ENCODE results near the gene GPC6. TPM values are rescaled to one million over a fixed set of nuclear protein-coding genes. Genes with fewer than 3 reads are reported as not detected.

GPC6 gene
- total RNA-seq, 1 donor from 2014 or later = 63.0 TPM

GRCh38 chr13:93996481-93996880 lies 769.9 kb downstream of the GPC6 start:
- H3K9me3 ChIP-seq (ENCODE audit: insufficient read depth, low read depth, low read length) = no peaks in the 10 kb centered on the region
- H2AFZ ChIP-seq (ENCODE audit: low read depth, low read length) = no peak overlapping the region
- no peak overlapping the region for H3K9ac ChIP-seq (ENCODE audit: low read length)
- FAIRE-seq (no peak), DNase-seq (ENCODE audit: low read depth) (no peak)
- H3K9me3 Mint-ChIP-seq (ENCODE audit: unreplicated experiment) = no peaks in the 10 kb centered on the region
- TF ChIP-seq, protein P1, sequence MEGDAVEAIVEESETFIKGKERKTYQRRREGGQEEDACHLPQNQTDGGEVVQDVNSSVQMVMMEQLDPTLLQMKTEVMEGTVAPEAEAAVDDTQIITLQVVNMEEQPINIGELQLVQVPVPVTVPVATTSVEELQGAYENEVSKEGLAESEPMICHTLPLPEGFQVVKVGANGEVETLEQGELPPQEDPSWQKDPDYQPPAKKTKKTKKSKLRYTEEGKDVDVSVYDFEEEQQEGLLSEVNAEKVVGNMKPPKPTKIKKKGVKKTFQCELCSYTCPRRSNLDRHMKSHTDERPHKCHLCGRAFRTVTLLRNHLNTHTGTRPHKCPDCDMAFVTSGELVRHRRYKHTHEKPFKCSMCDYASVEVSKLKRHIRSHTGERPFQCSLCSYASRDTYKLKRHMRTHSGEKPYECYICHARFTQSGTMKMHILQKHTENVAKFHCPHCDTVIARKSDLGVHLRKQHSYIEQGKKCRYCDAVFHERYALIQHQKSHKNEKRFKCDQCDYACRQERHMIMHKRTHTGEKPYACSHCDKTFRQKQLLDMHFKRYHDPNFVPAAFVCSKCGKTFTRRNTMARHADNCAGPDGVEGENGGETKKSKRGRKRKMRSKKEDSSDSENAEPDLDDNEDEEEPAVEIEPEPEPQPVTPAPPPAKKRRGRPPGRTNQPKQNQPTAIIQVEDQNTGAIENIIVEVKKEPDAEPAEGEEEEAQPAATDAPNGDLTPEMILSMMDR (IDR thresholded peaks at IDR 0.05; ENCODE audit: insufficient read depth, low read depth, low read length) = no peak
- TF ChIP-seq EZH2 (IDR thresholded peaks at IDR 0.05; ENCODE audit: insufficient read depth, low read length) = no peak
- no peak overlapping the region for H3K27ac Mint-ChIP-seq (ENCODE audit: unreplicated experiment)
- H3K36me3 Mint-ChIP-seq (ENCODE audit: low read depth, unreplicated experiment) = no peaks in the 10 kb centered on the region
- H4K20me1 ChIP-seq (ENCODE audit: insufficient read depth, low read length) = no peaks in the 10 kb centered on the region
- H3K4me3 Mint-ChIP-seq (ENCODE audit: unreplicated experiment) = no peak overlapping the region
- H3K27me3 Mint-ChIP-seq (ENCODE audit: low read depth, unreplicated experiment) = no peaks in the 10 kb centered on the region
- no peaks in the 10 kb centered on the region for H3K36me3 ChIP-seq (ENCODE audit: insufficient read depth, low read length)
- no peaks in the 10 kb centered on the region for H3K4me1 Mint-ChIP-seq (ENCODE audit: low read depth, unreplicated experiment)
- no peaks in the 10 kb centered on the region for H3K79me2 ChIP-seq (ENCODE audit: insufficient read depth, low read length)
- no peak overlapping the region for H3K4me2 ChIP-seq (ENCODE audit: low read length)
- no peaks in the 10 kb centered on the region for H3K4me1 ChIP-seq (ENCODE audit: insufficient read depth, low read length)
- no peaks in the 10 kb centered on the region for H3K27me3 ChIP-seq (ENCODE audit: insufficient read depth, low read length)
- no peak overlapping the region for H3K27ac ChIP-seq (ENCODE audit: low read depth, low read length)
- no peak overlapping the region for H3K4me3 ChIP-seq (ENCODE audit: insufficient read depth, low read depth, low read length)

DNA sequence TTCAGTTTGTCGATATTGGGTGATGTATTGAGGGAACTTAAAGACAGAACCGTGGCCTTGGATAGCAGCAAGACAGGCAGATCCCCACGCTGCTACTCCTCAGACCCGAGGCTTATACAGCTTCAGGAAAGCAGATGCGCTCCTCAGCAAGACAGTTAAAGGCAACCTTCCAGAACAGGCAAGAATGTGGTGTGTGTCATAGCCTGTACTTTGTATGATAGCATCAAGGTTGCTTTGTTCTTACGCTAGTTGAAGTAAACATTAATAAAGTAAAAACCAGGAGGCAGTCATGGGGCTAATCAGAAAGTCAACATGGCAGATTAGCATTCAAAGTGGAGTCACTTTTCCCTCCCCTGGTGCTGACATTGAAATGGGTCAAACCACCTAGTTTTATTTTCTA lies 779.7 kb downstream of the GPC6 start:
- Mint-ChIP-seq H3K27me3 (ENCODE audit: low read depth, unreplicated experiment) (no peaks in the 10 kb centered on the region), H3K36me3 (ENCODE audit: low read depth, unreplicated experiment) (no peaks in the 10 kb centered on the region), H3K4me3 (ENCODE audit: unreplicated experiment) (no peak overlapping the region), H3K27ac (ENCODE audit: unreplicated experiment) (no peak overlapping the region), H3K9me3 (ENCODE audit: unreplicated experiment) (no peaks in the 10 kb centered on the region), H3K4me1 (ENCODE audit: low read depth, unreplicated experiment) (peaks cover 8% of the 10 kb centered on the region)
- H3K27ac ChIP-seq (ENCODE audit: low read depth, low read length) = no peak overlapping the region
- no peaks in the 10 kb centered on the region for H3K27me3 ChIP-seq (ENCODE audit: insufficient read depth, low read length)
- FAIRE-seq (no peak), DNase-seq (ENCODE audit: low read depth) (no peak)
- H4K20me1 ChIP-seq (ENCODE audit: insufficient read depth, low read length) = no peaks in the 10 kb centered on the region
- no peaks in the 10 kb centered on the region for H3K79me2 ChIP-seq (ENCODE audit: insufficient read depth, low read length)
- no peaks in the 10 kb centered on the region for H3K36me3 ChIP-seq (ENCODE audit: insufficient read depth, low read length)
- no peak overlapping the region for H2AFZ ChIP-seq (ENCODE audit: low read depth, low read length)
- H3K4me2 ChIP-seq (ENCODE audit: low read length) = no peak overlapping the region
- H3K9ac ChIP-seq (ENCODE audit: low read length) = no peak overlapping the region
- no peaks in the 10 kb centered on the region for H3K9me3 ChIP-seq (ENCODE audit: insufficient read depth, low read depth, low read length)
- H3K4me1 ChIP-seq (ENCODE audit: insufficient read depth, low read length) = no peaks in the 10 kb centered on the region
- TF ChIP-seq, protein P1 (IDR thresholded peaks at IDR 0.05; ENCODE audit: insufficient read depth, low read depth, low read length) = no peak
- no peak for TF ChIP-seq EZH2 (IDR thresholded peaks at IDR 0.05; ENCODE audit: insufficient read depth, low read length)
- no peak overlapping the region for H3K4me3 ChIP-seq (ENCODE audit: insufficient read depth, low read depth, low read length)

DNA sequence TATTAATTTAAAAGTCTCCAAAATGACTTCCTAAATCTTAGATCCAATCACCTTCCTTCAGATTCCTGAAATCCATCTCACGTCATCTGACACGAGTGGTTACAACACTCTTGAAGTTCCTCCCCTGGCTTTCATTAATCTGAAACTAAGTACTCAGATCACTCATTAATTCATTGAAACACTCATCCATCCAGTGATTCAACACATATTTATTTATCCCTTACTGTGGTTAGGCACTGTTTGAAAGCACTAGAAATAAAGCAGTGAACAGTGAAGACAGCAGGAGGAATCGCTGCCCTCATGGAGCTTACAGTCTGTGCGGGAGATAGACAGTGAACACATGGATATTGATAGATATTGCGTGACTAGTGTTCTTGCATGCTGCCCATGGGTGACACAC lies 780.5 kb downstream of the GPC6 start:
- no peaks in the 10 kb centered on the region for H3K27me3 ChIP-seq (ENCODE audit: insufficient read depth, low read length)
- H2AFZ ChIP-seq (ENCODE audit: low read depth, low read length) = no peak overlapping the region
- DNase-seq (ENCODE audit: low read depth) = no peak
- TF ChIP-seq, protein P1 (IDR thresholded peaks at IDR 0.05; ENCODE audit: insufficient read depth, low read depth, low read length) = no peak
- TF ChIP-seq EZH2 (IDR thresholded peaks at IDR 0.05; ENCODE audit: insufficient read depth, low read length) = no peak
- H3K4me3 ChIP-seq (ENCODE audit: insufficient read depth, low read depth, low read length) = no peak overlapping the region
- H3K27me3 Mint-ChIP-seq (ENCODE audit: low read depth, unreplicated experiment) = no peaks in the 10 kb centered on the region
- H3K4me1 Mint-ChIP-seq (ENCODE audit: low read depth, unreplicated experiment) = peaks cover 8% of the 10 kb centered on the region
- H4K20me1 ChIP-seq (ENCODE audit: insufficient read depth, low read length) = no peaks in the 10 kb centered on the region
- H3K36me3 Mint-ChIP-seq (ENCODE audit: low read depth, unreplicated experiment) = no peaks in the 10 kb centered on the region
- no peak overlapping the region for H3K27ac Mint-ChIP-seq (ENCODE audit: unreplicated experiment)
- no peak overlapping the region for H3K4me3 Mint-ChIP-seq (ENCODE audit: unreplicated experiment)
- H3K9me3 ChIP-seq (ENCODE audit: insufficient read depth, low read depth, low read length) = no peaks in the 10 kb centered on the region
- H3K79me2 ChIP-seq (ENCODE audit: insufficient read depth, low read length) = no peaks in the 10 kb centered on the region
- no peak overlapping the region for H3K4me2 ChIP-seq (ENCODE audit: low read length)
- H3K9ac ChIP-seq (ENCODE audit: low read length) = no peak overlapping the region
- H3K27ac ChIP-seq (ENCODE audit: low read depth, low read length) = no peak overlapping the region
- H3K9me3 Mint-ChIP-seq (ENCODE audit: unreplicated experiment) = no peaks in the 10 kb centered on the region
- H3K36me3 ChIP-seq (ENCODE audit: insufficient read depth, low read length) = no peaks in the 10 kb centered on the region
- FAIRE-seq = no peak
- no peaks in the 10 kb centered on the region for H3K4me1 ChIP-seq (ENCODE audit: insufficient read depth, low read length)

Measured in astrocyte (in vitro differentiated cells and primary cell).